Activated CD4-positive, alpha-beta T cell treated with anti-CD3 and anti-CD28 coated beads, Interleukin-10, Interleukin-2, amounts not matched to agents 100 ng/mL and 50 ng/mL, durations not matched to agents 16 hours and 8 hours (primary cell): ENCODE data around the gene NDUFA12.

Experiments
- DNase-seq: peaks from one replicate; pipeline ENCODE4 v3.0.0-alpha.2; 2020

NDUFA12 gene

DNA sequence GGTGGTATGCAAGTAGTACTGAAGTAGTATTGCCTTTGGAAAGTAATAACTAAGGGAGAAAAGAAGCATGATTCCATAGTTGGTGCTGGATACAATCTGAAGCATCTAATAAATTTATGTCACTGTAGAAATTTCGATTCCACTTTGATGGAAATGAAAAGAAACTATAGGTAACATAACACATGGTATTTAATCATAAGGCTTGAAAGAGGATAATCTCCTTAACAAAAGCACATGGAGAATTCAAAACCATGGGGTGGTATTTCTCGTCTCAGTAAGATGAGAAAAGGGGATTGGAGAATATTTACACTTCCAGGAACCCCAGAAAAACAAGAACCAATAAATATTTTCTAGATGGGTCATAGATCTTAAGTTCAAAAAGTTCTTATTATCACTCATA is 72.7 kb downstream of the NDUFA12 start:
- DNase-seq = no peak

DNA sequence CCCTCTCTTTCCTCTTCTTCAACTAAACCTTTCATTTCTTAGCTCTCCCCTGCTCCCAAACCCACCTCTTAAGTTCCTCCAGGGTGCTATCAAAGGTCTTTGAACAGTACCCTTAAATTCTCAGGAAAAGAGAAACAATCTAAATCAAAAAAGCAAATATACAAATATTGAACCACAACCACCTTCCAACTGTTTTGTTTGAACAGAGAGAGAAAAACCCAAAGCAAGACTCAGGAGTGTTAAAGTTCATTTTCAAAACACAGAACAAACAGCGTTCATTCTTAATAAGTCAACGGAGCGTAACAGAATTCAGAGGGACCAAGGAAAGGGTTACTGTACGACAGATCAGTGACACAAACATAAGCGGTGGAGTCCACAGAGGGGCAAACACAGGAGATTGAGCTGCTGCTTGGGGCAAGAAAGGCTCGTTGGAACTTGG is 73.3 kb downstream of the NDUFA12 start:
- DNase-seq = no peak

DNA sequence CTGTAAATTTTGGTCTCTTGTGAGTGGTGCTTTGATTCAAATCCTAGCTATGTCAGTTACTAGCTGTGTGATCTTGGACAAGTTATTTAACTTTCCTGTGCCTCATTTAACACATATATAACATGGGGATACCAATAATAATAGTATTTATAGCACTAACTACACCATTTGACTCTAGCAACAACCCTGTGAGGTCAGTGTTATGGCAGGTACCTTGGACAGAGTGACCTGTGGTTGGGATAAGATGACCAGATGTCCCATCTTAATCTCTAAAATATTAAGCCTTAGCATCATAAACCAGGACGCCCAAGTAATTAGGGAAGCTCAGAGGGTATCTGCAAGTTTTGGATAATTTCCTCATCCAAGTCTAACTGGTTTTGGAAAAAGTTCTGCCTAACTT is 73.7 kb downstream of the NDUFA12 start:
- no peak for DNase-seq

DNA sequence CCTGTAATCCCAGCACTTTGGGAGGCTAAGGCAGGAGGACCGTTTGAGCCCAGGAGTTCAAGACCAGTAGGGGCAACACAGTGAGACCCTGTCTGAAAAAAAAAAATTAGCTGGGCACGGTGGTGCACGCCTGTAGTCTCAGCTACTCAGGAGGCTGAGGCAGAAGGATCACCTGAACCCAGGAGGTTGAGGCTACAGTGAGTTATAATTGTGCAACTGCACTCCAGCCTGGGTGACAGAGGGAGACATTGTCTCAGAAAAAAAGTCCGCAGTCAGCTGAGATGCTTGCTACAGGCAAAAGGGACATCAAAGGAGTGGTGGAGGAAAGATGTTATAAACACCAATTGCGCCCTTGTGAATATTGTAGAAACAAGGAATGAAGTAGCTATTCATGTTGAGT is 77.8 kb downstream of the NDUFA12 start:
- no peak for DNase-seq

GRCh38 chr12:94925206-94925605 is 78.3 kb downstream of the NDUFA12 start:
- no peak for DNase-seq

DNA sequence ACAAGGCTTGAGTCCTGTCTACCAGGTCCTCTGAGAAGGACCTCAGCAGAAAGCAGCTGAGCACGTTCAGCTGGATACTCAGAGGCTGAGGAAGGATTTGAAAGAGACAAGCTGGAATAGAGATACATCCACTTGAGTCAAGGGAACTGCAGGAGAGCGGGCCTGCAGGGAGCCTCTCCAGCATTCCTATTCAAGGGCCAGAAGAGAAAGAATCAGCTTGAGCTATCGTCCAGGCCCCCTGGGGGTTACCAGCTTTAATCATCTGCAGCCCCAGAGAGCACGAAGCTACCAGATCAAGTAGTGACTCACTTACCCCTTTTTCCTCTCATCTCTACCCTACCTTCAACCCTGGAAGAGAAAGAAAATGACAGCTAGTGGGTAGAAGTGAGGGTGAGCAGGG is 80.9 kb downstream of the NDUFA12 start:
- DNase-seq = no peak
